Activated CD8-positive, alpha-beta memory T cell treated with anti-CD3 and anti-CD28 coated beads, Interleukin-2, amount 50 U/mL, for 48 hours (primary cell): ENCODE data around the gene CNNM3.
"Not testable (repeated sequence)": the region's sequence is repeated elsewhere in the genome, so short reads cannot be mapped to it uniquely, and the experiment has no call there.

Experiments used
- DNase-seq: peaks from one replicate; pipeline ENCODE4 v3.0.0-alpha.2; 2020

CNNM3 gene

DNA sequence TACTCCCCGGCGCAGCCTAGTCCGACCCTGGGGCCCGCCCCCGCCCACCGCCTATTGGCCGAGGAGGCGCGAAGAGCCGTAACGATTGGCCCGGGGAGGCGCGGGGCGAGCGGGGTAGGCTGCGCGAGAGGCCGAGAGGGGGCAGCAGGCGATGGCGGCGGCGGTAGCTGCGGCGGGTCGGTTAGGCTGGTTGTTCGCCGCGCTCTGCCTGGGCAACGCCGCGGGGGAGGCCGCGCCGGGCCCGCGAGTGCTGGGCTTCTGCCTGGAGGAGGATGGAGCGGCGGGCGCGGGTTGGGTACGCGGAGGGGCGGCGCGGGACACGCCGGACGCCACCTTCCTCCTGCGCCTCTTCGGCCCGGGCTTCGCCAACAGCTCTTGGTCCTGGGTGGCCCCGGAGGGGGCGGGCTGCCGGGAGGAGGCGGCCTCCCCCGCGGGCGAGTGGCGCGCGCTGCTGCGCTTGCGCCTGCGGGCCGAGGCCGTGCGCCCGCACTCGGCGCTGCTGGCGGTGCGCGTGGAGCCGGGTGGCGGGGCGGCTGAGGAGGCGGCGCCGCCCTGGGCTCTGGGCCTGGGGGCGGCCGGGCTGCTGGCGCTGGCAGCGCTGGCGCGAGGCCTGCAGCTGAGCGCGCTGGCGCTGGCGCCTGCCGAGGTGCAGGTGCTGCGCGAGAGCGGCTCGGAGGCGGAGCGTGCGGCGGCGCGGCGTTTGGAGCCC lies at the start of gene CNNM3:
CNNM3 (plus strand) TSS at position 142 of the 709 bp plus-strand sequence; CDS start at position 152, 10 bp downstream.
- DNase-seq, result peak; percentile 98

DNA sequence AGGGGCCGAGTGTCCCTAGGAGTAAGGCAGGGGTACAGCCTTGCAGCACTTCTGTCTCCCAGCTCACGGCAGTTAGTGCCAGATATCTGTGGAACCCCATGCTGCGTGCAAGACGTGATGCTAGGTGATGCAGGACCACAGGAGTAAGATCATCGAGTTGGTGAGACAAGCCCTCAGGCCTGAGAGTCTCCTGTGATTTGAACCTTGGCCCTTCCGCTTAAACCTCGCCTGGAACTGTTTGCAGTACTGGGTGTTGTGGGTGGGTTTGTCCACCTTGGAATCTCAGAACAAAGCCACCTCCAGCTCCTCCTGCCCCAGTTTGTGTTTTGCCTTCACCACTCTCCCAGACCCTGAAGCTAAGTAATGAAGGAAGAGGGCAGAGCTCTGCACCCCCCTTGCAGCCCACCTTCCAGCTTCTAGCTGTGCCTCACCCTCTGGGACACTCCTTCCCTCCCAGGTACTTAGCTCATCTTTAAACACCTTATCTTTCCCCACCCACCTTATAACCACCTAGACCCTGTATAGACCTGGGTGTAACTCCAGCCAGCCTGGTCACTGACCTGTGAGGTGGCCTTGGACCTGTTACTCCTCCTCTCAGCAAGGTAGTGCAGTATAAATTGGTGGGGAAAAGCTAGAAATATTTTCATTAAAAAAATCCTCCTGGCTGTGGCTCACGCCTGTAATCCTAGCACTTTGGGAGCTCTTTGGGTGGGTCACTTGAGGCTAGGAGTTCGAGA lies 48.8 kb upstream of the CNNM3 start:
- DNase-seq, result no peak

DNA sequence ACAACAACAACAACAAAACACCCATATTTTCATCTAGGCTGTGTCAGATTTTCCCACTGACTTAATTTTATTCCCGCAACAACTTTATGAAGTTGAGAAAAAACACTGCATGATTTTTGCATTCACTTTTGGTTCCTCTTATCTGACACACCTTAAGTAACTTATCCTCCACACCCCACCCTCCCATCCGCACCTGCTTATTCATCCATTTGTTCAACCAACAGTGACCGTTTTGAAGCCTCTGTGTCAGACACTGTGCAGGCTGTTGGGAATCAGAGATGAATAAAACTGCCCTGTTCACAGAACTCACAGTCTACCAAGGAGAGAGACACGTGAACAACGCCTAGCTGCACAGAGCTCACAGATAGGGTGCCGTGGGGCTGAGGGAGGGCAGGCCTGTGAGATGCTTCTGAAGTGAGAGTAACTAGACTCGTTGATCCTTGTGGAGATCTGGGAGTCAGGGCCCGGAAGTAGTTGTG lies 47.9 kb upstream of the CNNM3 start:
- no peak for DNase-seq

DNA sequence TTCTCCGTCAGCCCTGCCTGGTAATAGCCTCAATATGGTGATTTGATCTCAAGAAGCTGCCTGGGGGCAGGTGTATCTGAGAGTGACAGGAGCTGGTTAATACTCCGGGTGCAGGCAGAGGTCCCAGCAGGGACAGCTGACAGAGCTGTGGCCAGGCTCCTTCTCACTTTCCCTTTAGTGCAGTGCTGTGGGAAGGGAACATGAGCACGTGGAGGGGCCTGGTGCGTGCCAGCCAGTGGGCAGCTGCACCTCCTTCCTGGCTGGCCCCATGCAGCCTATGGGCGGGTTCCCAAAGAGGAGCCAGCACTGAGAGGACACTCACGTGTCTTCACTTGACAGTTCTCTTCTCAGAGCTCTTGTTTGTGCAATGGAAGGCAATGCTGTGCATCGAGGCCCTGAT lies 46.3 kb upstream of the CNNM3 start:
- DNase-seq, result no peak

DNA sequence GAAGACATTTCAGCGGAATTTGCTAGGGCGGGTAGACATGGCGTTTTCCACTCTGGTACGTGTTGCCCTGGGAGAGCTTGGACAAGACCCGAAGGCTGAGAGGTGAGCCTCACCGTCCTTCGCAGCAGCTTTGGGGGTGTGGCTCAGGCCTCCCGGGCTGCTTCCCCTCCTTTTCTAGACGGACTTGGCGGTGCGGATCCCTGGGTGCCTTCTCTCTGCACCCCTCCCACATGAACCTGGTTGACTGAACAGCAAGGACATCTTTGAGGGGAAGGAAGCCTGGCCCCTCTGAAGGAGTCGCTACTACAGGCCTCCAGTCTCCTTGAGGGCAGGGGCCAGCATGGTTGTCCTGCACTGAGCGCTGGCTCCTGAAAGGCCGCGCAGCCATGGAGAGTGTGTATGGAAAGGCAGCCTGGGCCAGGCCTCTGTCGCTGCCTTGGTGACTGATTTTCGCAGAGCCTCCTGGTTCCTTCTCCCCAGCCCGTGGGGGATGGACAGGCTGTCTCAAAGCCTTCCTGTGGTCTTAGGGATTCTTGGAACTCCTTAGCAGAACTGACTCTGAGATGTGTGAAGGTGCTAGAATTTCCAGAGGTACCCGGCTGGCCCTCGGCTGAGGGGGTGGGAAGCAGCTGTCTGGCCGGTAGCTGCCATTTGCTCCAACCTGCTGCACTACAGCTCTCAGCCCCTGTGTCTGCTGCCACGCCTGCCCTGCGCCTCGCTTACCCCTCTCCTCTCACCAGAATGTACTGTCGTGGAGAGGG lies 45.4 kb upstream of the CNNM3 start:
- no peak for DNase-seq

DNA sequence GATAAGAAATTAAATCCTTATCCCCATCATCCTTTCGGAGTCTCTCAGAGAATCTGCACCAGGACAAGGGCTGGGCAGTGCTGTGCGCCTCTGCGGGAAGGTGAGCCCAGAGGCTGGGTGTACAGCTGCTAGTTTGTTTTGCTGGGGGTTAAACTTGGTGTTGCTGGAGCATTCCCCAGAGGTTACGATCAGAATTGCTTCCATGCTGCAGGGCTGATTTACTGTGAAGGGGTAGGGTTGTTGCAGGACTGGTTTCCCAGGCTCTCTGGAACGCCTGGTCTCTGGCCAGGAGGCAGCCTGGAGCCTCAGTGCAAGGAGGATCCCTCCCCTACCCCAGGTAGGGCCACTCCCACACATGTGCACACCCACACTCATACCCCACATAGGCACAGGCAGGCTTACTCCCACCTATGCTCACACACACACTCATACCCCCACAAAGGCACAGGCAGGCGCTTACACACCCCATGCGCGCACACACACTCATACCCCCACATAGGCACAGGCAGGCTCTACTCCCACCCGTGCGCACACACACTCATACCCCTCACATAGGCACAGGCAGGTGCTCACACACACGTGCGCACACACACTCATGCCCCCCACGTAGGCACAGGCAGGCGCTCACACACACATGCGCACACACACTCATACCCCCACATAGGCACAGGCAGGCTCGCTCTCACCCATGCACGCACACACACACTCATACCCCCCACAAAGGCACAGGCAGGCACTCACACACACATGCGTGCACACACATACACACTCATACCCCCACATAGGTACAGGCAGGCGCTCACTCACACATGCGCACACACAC lies 44.1 kb upstream of the CNNM3 start:
- DNase-seq, result no peak

DNA sequence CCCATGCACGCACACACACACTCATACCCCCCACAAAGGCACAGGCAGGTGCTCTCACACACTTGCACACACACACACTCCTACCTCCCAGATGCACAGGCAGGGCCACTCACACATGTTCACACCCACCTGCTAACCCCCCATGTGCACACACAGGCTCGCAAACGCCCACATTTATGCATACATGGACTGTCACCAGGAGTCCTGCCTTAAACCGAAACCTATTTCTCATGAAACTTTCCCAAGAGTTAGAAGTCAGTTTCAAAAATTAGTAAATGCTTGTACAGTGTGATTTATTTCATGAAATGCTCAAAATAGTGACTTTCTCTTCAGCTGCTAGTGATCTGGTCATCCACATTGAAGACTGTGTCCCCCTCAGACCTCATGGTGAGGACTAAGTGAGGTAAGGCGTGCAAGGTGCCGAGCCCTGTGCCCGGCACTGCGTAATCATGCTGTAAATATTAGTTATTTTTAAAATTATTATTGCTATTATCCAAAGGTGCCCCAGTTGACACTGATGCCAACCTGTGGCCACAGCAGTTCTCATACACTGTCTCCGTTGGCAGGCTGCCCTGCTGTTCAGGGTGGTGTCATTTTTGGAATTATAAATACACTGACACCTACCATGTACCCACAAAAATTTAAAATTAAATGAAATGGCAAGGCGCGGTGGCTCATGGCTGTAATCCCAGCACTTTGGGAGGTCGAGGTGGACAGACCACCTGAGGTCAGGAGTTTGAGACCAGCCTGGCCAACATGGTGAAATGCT lies 43.0 kb upstream of the CNNM3 start:
- DNase-seq, result no peak

DNA sequence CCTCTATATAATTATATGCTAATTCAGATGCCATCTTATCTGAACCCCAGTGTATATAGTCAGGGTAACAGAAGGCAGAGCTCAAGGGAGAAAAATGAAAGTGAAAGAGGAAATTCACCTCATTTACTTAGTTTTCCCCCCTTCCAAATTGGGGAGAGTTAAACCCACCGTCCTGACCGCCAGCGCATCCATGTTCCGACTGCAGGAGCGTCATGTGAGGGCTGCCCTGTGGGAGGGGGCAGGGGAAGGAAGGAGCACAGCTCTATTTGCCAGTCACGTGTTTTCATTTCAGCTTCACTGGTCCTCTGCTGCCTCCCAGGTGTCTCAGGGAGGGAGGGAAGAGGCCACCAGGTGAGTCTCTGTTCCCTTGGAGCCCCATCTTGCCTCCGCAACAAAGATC lies 42.1 kb upstream of the CNNM3 start:
- DNase-seq, result peak; percentile 59

DNA sequence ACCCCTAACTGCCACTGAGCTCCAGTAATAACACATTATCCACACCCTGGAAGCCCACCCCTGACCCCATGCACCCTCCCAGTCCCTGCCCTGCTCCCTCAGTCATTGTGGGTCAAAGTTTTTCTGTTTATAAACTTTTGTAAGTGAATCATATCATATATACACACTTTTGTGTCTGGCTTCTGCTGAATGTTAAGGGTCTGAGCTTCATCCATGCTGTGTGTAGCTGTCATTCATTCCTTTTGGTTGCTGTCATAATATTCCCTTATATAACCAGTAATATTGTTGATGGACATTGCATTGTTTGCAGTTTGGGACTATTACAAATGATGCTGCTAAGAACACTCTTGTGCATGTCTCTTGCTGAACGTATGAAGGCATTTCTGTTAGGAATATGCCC lies 40.9 kb upstream of the CNNM3 start:
- no peak for DNase-seq

DNA sequence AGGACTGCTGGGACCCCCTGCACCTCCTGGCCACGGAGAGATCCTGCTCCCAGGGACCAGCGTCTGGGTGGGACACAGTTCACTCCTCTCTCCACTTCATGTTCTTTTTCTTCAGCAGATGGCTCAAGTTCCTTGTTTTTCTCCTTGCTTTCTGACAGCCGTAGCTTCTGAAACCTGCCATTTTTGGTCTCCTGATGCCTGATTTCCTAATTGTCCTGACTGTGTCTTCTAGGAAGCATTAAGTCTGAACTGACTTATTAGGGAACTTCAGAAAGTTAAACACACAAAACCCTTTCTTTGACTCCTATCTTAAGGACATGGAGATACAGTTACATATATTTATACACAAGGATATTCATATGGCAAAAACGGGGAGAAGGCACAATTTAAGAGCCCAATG lies 32.7 kb upstream of the CNNM3 start:
- DNase-seq, result no peak

DNA sequence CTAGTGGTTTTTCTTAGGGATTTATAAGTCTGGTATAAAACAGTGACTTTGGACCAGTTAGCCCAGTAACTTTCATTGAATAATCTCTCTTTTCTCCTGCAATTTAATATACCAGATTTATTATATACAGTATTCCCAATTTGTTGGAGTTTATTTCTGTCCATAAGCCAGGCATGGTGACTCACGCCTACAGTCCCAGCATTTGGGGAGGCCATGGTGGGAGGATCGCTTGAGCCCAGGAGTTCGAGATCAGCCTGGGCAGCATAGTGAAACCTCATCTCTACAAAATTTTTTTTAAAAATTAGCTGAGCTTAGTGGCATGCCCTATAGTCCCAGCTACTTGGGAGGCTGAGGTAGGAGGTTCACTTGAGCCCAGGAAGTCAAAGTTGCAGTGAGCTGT lies 28.7 kb upstream of the CNNM3 start:
- DNase-seq, result no peak

DNA sequence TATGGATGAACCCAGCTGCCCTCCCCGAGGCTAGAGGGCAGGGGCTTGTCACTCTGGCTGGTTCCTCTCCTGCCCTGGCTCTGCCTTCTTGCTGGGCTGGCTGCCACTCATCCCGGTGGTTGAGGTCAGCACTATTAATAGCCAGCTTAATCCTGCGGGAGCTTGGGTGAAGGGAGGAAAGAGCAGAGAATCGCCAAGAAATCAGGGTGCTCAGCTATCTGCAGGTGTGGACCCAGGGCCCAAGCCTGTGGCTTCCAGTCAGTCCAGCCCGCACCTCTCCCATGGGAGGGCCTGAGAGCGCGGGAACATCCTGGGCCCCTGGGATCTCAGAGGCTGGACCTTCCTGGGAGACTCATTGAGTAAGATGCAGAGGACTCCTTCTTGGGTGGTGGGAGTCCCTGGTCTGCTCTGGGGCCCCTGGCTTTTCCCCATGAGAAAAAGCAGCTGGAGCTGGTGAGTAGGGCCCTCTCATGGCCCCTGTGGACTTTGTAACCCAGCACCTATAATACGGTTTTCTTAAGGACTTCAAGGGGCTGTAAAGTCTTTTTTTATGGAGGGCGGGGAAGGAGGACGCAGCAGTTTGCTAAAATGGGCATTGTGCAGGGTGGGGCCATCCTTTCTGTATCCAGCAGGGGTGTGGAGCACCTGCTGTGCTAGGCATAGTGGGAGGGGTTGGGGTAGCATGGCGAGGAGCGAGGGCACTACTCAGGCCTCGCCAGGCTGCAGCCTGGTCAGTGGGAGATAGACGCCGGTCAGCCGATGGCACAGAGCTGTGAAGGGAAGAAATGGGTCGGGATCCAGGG lies 27.4 kb upstream of the CNNM3 start:
- no peak for DNase-seq

DNA sequence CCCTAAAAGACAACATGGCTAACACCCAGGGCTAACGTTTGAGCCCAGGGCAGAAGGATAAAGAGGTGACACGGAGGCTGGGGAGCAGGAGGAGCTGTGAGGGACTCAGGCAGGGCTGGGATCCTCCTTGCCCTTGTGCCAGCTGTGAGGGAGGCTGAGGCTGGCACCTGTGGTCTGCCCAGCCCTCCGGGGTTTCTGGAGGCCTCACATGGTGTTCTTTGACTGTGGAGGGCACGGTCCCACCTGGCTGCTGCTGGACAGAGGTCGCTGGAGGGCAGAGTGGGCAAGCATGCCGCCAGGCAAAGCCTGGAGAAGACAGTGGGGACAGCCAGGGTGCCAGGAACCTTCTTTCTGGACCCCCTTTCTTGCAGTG lies 26.8 kb upstream of the CNNM3 start:
- DNase-seq, result no peak

DNA sequence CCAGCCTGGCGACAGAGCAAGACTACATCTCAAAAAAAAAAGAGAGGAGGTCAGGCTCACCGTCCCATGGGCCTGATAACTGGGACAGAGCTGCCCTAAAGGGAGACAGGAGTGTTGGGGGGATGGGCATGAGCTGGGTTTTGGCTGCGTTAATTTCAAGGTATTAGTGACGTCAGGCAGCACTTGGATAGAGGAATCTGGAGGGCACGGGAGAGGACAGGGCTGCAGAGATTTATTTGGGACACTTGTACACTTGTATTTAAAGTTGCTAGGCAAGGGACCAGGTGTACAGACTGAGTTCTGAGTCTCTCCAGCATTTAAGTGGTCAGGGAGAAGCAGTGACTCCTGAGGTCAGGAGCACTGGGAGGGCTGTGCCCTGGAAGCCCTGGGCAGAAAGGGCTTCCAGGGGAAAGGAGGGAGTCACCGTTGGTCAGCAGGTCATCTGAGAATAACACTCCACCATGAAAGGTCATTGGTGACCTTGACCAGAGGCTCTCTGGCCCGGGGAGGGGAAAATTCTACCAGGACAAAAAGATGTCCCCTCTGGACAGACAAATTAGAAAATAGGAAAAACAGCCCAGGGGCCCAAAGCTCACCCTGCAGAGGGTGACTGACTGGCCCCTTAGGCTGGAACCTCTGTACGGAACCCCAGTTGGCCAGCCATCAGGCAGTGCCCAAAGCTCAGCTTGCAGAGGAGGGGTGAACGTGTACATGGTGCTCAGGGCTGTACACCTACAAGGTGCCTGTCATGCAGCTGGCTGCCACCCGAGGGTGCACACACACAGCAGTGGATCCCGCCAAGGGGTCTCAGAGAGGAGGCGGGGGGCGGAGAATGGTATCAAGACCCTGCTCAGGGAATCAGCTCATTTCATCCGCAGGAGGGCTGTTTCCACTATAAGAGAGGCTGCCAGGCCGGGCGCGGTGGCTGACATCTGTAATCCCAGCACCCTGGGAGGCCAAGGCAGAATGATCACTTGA lies 23.0 kb upstream of the CNNM3 start:
- DNase-seq, result no peak

DNA sequence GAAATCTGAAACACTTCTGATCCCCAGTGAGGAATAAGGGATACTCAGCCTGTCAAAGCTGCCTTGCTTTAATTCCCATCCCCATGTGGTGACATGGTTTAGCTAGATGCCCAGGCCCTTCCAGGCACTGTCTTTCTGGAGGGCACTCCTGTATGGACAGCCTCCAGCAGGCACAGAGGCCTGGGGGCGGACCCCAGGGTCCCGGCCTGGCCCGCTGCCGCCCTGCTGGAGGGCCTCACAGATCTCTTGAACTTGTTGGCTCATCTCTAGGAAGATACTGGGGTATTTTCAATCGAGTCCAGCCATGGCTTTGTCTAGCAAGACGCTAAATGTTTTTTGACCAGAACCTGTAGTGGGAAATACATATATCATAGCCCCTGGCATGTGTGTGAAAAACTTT lies 21.0 kb upstream of the CNNM3 start:
- DNase-seq, result no peak

DNA sequence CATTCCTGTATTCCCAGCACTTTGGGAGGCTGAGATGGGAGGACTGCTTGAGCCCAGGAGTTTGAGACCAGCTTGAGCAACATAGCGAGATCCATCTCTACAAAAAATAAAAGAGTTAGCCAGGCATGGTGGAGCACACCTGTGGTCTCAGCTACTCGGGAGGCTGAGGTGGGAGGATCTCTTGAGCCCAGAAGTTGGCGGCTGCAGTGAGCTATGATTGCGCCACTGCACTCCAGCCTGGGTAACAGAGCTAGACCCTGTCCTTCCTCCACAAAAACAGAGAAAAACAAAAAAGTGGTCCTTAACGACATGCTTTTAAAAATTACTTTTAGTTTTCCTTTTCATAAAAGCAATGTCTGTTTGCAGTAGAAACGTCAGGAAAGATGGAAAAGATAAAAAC lies 19.6 kb upstream of the CNNM3 start:
- DNase-seq, result not testable (repeated sequence)

DNA sequence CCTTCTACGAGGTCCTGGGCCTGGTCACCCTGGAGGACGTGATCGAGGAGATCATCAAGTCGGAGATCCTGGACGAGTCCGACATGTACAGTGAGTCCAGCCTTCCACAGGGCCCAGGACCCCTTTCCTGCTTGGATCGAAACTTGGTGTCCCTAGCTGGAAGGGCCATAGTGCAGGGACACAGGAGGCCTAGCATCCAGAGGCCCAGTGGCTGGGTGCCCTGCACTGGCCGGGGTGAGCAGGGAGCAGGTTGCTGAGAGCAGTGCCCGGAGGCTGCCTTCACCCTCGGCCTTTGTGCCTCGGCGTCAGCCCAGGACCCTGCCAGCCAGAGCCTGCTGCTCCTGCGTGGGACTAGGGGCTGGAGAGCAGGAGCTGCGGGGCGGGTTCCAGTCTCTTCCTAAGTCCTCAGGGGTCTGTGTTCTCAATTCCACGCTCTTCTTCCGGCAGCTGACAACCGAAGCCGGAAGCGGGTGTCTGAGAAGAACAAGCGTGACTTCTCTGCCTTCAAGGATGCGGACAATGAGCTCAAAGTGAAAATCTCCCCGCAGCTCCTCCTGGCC lies 18.9 kb upstream of the CNNM3 start:
- no peak for DNase-seq

DNA sequence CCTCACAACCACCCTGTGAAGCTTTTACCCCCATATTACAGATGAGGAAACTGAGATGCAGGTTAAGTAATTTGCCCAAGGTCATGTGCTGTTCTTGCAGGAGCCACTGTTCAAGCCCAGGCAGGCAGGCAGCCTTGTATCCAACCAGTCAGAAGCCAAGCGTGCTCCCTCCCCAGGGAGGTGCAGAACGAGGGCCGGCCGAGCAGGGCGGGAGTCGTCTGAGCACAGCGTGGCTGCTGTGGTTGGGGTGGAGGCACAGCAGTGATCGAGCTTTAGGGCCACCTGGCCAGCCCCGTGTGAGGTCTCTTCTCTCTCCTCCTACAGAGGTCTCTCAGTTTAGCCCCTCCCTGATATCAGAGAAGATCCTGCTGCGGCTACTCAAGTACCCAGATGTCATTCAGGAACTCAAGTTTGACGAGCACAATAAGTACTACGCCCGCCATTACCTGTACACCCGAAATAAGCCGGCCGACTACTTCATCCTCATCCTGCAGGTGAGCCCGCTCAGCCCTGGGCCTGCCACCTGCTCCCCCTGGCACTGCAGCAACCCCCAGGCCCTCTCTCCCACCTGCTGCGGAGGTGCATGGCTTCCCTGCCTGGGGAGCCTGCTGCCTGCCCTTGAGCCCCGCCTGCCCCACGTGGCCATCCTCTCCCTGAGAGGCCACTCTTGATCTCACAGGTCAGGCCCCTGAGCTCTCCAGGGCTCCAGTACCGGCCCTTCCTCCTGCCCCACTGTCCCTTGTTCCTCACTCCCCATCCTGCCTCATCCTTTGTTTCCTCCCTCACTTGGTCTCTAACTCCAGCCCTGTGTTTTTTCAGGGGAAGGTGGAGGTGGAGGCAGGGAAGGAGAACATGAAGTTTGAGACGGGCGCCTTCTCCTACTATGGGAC lies 17.1 kb upstream of the CNNM3 start:
- no peak for DNase-seq

DNA sequence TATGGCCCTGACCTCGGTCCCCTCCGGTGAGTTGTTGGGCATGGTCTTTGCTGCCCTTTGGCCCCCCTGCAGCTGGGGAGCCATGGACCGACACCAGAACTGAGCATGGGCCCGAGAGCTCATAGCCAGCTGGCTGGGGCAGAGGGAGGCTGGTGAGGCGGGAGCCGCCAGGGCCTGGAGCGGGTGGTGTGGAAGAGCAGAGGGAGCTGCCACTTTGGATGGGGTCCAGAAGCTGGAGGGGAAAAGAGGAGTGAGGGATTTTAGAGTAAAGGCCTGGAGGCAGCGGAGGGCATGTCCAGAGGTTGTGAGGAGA lies 16.5 kb upstream of the CNNM3 start:
- no peak for DNase-seq
